Liver (tissue), 9 donors: ENCODE data around the gene KCTD6. TPM values are rescaled to one million over a fixed set of nuclear protein-coding genes. Genes with fewer than 3 reads are reported as not detected.

ENCODE experiments used
- DNase-seq: peaks from one replicate; pipeline ENCODE4 v3.0.0-alpha.2; 2017; ENCODE audit warnings: low spot score
- H3K27ac ChIP-seq, 2 donors: one replicate each; pipeline ENCODE4 v1.7.0; 2013; ENCODE audit warnings: inconsistent platforms in 2 of 2, low read length in 2 of 2, control low read depth in 1 of 2, low read depth in 1 of 2, mild to moderate bottlenecking in 1 of 2
- H3K27me3 ChIP-seq, 4 donors: one replicate each; pipeline versions ENCODE4 v1.6.1 to v1.7.0; 2013; ENCODE audit warnings: low read length in 3 of 4, inconsistent platforms in 1 of 4, mild to moderate bottlenecking in 1 of 4, moderate library complexity in 1 of 4; ENCODE audit not compliant: control insufficient read depth in 4 of 4, insufficient read depth in 4 of 4
- H3K36me3 ChIP-seq, 4 donors: one replicate each; pipeline versions ENCODE4 v1.6.1 to v1.7.0; 2013; ENCODE audit warnings: low read length in 3 of 4, mild to moderate bottlenecking in 3 of 4, low read depth in 1 of 4, moderate library complexity in 1 of 4; ENCODE audit not compliant: control insufficient read depth in 4 of 4, insufficient read depth in 3 of 4
- H3K4me1 ChIP-seq, 4 donors: one replicate each; pipeline versions ENCODE4 v1.6.1 to v1.7.0; 2013; ENCODE audit warnings: low read length in 3 of 4, mild to moderate bottlenecking in 3 of 4, moderate library complexity in 1 of 4; ENCODE audit not compliant: control insufficient read depth in 4 of 4, insufficient read depth in 4 of 4
- H3K4me3 ChIP-seq, 3 donors: one replicate each; pipeline versions ENCODE4 v1.6.1 to v1.7.0; 2013; ENCODE audit warnings: low read length in 3 of 3, control low read depth in 1 of 3, low read depth in 1 of 3, mild to moderate bottlenecking in 1 of 3
- H3K9ac ChIP-seq, 2 donors: one replicate each; pipeline ENCODE4 v1.7.0; 2013; ENCODE audit warnings: low read length in 2 of 2, mild to moderate bottlenecking in 2 of 2, moderate library complexity in 2 of 2, control low read depth in 1 of 2, low read depth in 1 of 2
- H3K9me3 ChIP-seq, 4 donors: one replicate each; pipeline versions ENCODE4 v1.6.1 to v1.7.0; 2013; ENCODE audit warnings: low read length in 3 of 4; ENCODE audit not compliant: control insufficient read depth in 4 of 4
- CTCF ChIP-seq: fragments of 150-350 bp; IDR thresholded peaks from 2 replicates; pipeline ENCODE4 v1.5.1; 2017; ENCODE audit warnings: improper control_type of control experiment, low read depth, low read length; ENCODE audit not compliant: missing input control
- EGR1 ChIP-seq, 2 donors: IDR thresholded peaks; 2 replicates each; pipeline ENCODE4 v1.6.1; 2016 to 2018; ENCODE audit warnings: antibody characterized with exemption in 2 of 2, low read depth in 2 of 2
- FOXA1 ChIP-seq: IDR thresholded peaks from 2 replicates; pipeline ENCODE4 v1.6.1; 2016; ENCODE audit warnings: antibody characterized with exemption
- FOXA2 ChIP-seq: IDR thresholded peaks from 2 replicates; pipeline ENCODE4 v1.6.1; 2016; ENCODE audit warnings: antibody characterized with exemption
- GABPA ChIP-seq, 2 donors: IDR thresholded peaks in 1 of 2; conservative IDR thresholded peaks in 1 of 2; 2 replicates each; pipeline ENCODE4 v1.6.1; 2016; ENCODE audit warnings: antibody characterized with exemption in 2 of 2, mild to moderate bottlenecking in 1 of 2, moderate library complexity in 1 of 2
- HNF4A ChIP-seq, 2 donors: conservative IDR thresholded peaks; 2 replicates each; pipeline ENCODE4 v1.6.1; 2016; ENCODE audit warnings: antibody characterized with exemption in 2 of 2, mild to moderate bottlenecking in 2 of 2
- HNF4G ChIP-seq: IDR thresholded peaks from 2 replicates; pipeline ENCODE4 v1.6.1; 2016; ENCODE audit warnings: antibody characterized with exemption
- JUND ChIP-seq, 2 donors: IDR thresholded peaks; 2 replicates each; pipeline ENCODE4 v1.6.1; 2016; ENCODE audit warnings: antibody characterized with exemption in 2 of 2
- NR2F2 ChIP-seq: IDR thresholded peaks from 2 replicates; pipeline ENCODE4 v1.6.1; 2016; ENCODE audit warnings: antibody characterized with exemption
- RAD21 ChIP-seq, 2 donors: IDR thresholded peaks; 2 replicates each; pipeline ENCODE4 v1.6.1; 2016; ENCODE audit warnings: antibody characterized with exemption in 2 of 2, mild to moderate bottlenecking in 2 of 2
- RXRA ChIP-seq, 2 donors: IDR thresholded peaks; 2 replicates each; pipeline ENCODE4 v1.6.1; 2017 to 2018; ENCODE audit warnings: antibody characterized with exemption in 2 of 2, mild to moderate bottlenecking in 1 of 2
- SP1 ChIP-seq: IDR thresholded peaks from 2 replicates; pipeline ENCODE4 v1.6.1; 2018; ENCODE audit warnings: antibody characterized with exemption, mild to moderate bottlenecking
- TAF1 ChIP-seq: conservative IDR thresholded peaks from 2 replicates; pipeline ENCODE4 v1.6.1; 2016; ENCODE audit warnings: antibody characterized with exemption, mild to moderate bottlenecking
- YY1 ChIP-seq: IDR thresholded peaks from 2 replicates; pipeline ENCODE4 v1.6.1; 2016; ENCODE audit warnings: antibody characterized with exemption, mild to moderate bottlenecking
- WGBS: extraction: QIAGEN DNeasy Blood & Tissue Kit; methylation state at CpG from one replicate; pipeline ENCODE4 v1.1.7; 2013; 5-methylcytosine and 5-hydroxymethylcytosine counted together
- polyA plus RNA-seq, 2 donors: library from polyadenylated mRNA; stranded (reverse) in 1 of 2; unstranded in 1 of 2; fragments of 200-250 nt in 1 of 2; fragments of >200 nt in 1 of 2; fragmentation: Nextera tagmentation in 1 of 2; extraction: Ambion mirVana in 1 of 2; gene quantifications; one replicate each; pipeline versions ENCODE4 v1.2.1 to v1.2.3, GENCODE V29; 2013 to 2015
- total RNA-seq, 2 donors: library from RNA; depleted of rRNA; stranded (reverse); fragments of >200 nt; gene quantifications; one replicate each; pipeline ENCODE4 v1.2.3, GENCODE V29; 2014
- TF ChIP-seq, protein P1 (sequence below): IDR thresholded peaks from 2 replicates; pipeline ENCODE4 v1.6.1; 2016; ENCODE audit warnings: antibody characterized with exemption
- TF ChIP-seq, protein P2 (sequence below): IDR thresholded peaks from 2 replicates; pipeline ENCODE4 v1.6.1; 2016; ENCODE audit warnings: antibody characterized with exemption
- TF ChIP-seq, protein P3 (sequence below): IDR thresholded peaks from 2 replicates; pipeline ENCODE4 v1.6.1; 2016; ENCODE audit warnings: antibody characterized with exemption, mild to moderate bottlenecking
- TF ChIP-seq, protein P4 (sequence below): IDR thresholded peaks from 2 replicates; pipeline ENCODE4 v1.6.1; 2016; ENCODE audit warnings: antibody characterized with exemption
- donor health status: healthy.
- donor health status: healthy.
- donor health status: healthy.
- donor health status: healthy.
- donor health status: healthy.

Gene KCTD6
- total and polyA plus RNA-seq, 4 donors: 6.5 to 13.8 (median 10.4) TPM

- TF ChIP-seq, protein P1, sequence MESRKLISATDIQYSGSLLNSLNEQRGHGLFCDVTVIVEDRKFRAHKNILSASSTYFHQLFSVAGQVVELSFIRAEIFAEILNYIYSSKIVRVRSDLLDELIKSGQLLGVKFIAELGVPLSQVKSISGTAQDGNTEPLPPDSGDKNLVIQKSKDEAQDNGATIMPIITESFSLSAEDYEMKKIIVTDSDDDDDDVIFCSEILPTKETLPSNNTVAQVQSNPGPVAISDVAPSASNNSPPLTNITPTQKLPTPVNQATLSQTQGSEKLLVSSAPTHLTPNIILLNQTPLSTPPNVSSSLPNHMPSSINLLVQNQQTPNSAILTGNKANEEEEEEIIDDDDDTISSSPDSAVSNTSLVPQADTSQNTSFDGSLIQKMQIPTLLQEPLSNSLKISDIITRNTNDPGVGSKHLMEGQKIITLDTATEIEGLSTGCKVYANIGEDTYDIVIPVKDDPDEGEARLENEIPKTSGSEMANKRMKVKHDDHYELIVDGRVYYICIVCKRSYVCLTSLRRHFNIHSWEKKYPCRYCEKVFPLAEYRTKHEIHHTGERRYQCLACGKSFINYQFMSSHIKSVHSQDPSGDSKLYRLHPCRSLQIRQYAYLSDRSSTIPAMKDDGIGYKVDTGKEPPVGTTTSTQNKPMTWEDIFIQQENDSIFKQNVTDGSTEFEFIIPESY: no peak
These were observed 44.9 kb downstream of the KCTD6 start, which contains the start of gene ACOX2 (continued) for GRCh38 chr3:58536501-58537411.

GRCh38 chr3:58537412-58538301 is 45.8 kb downstream of the KCTD6 start:
- TF ChIP-seq, protein P2, sequence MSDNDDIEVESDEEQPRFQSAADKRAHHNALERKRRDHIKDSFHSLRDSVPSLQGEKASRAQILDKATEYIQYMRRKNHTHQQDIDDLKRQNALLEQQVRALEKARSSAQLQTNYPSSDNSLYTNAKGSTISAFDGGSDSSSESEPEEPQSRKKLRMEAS: peak; percentile 67
- TF ChIP-seq TAF1 (no peak), EGR1 (IDR thresholded peaks at IDR 0.05; ENCODE audit: low read depth in 2 of 2) (peak in 1 of 2 donors; percentile 32), RXRA (IDR thresholded peaks at IDR 0.05) (peak; percentile 74 to 89), JUND (IDR thresholded peaks at IDR 0.05) (peak; percentile 46 to 68), FOXA2 (peak; percentile 72), HNF4G (no peak), NR2F2 (no peak), YY1 (peak; percentile 50), RAD21 (IDR thresholded peaks at IDR 0.05) (peak; percentile 5 to 38), GABPA (IDR thresholded peaks at IDR 0.05 in 1 of 2, conservative IDR thresholded peaks at IDR 0.05 in 1 of 2) (no peak), FOXA1 (no peak), SP1 (no peak), HNF4A (conservative IDR thresholded peaks at IDR 0.05) (peak; percentile 81 to 85), CTCF (no peak)
- TF ChIP-seq, protein P1: peak; percentile 57
- TF ChIP-seq, protein P3, sequence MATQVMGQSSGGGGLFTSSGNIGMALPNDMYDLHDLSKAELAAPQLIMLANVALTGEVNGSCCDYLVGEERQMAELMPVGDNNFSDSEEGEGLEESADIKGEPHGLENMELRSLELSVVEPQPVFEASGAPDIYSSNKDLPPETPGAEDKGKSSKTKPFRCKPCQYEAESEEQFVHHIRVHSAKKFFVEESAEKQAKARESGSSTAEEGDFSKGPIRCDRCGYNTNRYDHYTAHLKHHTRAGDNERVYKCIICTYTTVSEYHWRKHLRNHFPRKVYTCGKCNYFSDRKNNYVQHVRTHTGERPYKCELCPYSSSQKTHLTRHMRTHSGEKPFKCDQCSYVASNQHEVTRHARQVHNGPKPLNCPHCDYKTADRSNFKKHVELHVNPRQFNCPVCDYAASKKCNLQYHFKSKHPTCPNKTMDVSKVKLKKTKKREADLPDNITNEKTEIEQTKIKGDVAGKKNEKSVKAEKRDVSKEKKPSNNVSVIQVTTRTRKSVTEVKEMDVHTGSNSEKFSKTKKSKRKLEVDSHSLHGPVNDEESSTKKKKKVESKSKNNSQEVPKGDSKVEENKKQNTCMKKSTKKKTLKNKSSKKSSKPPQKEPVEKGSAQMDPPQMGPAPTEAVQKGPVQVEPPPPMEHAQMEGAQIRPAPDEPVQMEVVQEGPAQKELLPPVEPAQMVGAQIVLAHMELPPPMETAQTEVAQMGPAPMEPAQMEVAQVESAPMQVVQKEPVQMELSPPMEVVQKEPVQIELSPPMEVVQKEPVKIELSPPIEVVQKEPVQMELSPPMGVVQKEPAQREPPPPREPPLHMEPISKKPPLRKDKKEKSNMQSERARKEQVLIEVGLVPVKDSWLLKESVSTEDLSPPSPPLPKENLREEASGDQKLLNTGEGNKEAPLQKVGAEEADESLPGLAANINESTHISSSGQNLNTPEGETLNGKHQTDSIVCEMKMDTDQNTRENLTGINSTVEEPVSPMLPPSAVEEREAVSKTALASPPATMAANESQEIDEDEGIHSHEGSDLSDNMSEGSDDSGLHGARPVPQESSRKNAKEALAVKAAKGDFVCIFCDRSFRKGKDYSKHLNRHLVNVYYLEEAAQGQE: no peak
- TF ChIP-seq, protein P4, sequence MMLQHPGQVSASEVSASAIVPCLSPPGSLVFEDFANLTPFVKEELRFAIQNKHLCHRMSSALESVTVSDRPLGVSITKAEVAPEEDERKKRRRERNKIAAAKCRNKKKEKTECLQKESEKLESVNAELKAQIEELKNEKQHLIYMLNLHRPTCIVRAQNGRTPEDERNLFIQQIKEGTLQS: peak; percentile 63
- Histone ChIP-seq H3K9me3 (no peaks in the 10 kb centered on the region), H3K4me3 (peak overlapping the region; percentile 16 to 85 (median 57)), H3K27me3 (no peaks in the 10 kb centered on the region), H3K4me1 (peaks cover 12 to 65% (median 62%) of the 10 kb centered on the region in 4 donors), H3K9ac (peak overlapping the region; percentile 24 to 56), H3K36me3 (peaks cover 3 to 7% (median 5%) of the 10 kb centered on the region in 4 donors), H3K27ac (peak overlapping the region; percentile 83 to 86)
- WGBS: 29% methylated on average over 4 of the region's 4 CpGs
- DNase-seq: no peak
